Measurements from ENCODE around the gene CABLES2. TPM values are rescaled to one million over a fixed set of nuclear protein-coding genes. Genes with fewer than 3 reads are reported as not detected.

Gene CABLES2
- total and polyA plus RNA-seq, 10 of the 15 experiments (the other 5 are each of a cell fraction or from before 2014, with no cell fraction given), result 2.2 to 14.9 (median 5.3) TPM

GRCh38 chr20:62359491-62360121 is 47.5 kb downstream of the CABLES2 start:
- SMC1A ChIA-PET (ENCODE audit: uncharacterized antibody, unreplicated experiment), result no interaction called here
- POLR2A ChIA-PET, result no interaction called here
- in situ Hi-C loops (cut with MboI), result no loop called here
- Histone ChIP-seq H3K9ac (ENCODE audit: control insufficient read depth, insufficient read depth, low read length) (no peak overlapping the region), H3K4me1 (ENCODE audit: control insufficient read depth, insufficient read depth, low read length) (no peaks in the 10 kb centered on the region), H3K9me3 (replicated peaks; ENCODE audit: control insufficient read depth, insufficient read depth, low read length) (no peaks in the 10 kb centered on the region), H3K4me3 (no peak overlapping the region), H4K20me1 (ENCODE audit: control insufficient read depth, insufficient read depth) (no peaks in the 10 kb centered on the region), H3K27ac (ENCODE audit: control insufficient read depth, insufficient read depth) (no peak overlapping the region), H3K79me2 (ENCODE audit: control insufficient read depth, insufficient read depth, low read length) (no peaks in the 10 kb centered on the region), H3K4me2 (ENCODE audit: control insufficient read depth, insufficient read depth) (no peak overlapping the region), H3K36me3 (ENCODE audit: control insufficient read depth in 2 of 2, insufficient read depth in 2 of 2, low read length in 1 of 2) (no peaks in the 10 kb centered on the region), H2AFZ (ENCODE audit: control insufficient read depth, low read depth, low read length) (no peak overlapping the region), H3K27me3 (replicated peaks in 1 of 2; ENCODE audit: control insufficient read depth in 2 of 2, insufficient read depth in 2 of 2, low read length in 1 of 2) (no peaks in the 10 kb centered on the region)
- BruUV-seq (replicated peaks), result no TSS peak
- intact Hi-C loops (cut with micrococcal nuclease; ENCODE audit: unreplicated experiment), result no loop called here
- WGBS (ENCODE audit: insufficient coverage, insufficient replicate concordance, low lambda C conversion rate, missing lambda C conversion rate), result 71% methylated on average over 18 of the region's 25 CpGs
- FAIRE-seq (no peak), ATAC-seq (no peak), DNase-seq (ENCODE audit: low read depth, low spot score) (no peak)
- CTCF ChIA-PET, result no interaction called here
- RAD21 ChIA-PET (ENCODE audit: unreplicated experiment), result no interaction called here
- TF ChIP-seq TCF7 (IDR thresholded peaks at IDR 0.05; ENCODE audit: borderline replicate concordance) (no peak), IKZF1 (conservative IDR thresholded peaks at IDR 0.05) (no peak), CUX1 (IDR thresholded peaks at IDR 0.05; ENCODE audit: insufficient replicate concordance, low read depth, low read length) (no peak), EED (IDR thresholded peaks at IDR 0.05; ENCODE audit: low read depth) (no peak), ZSCAN29 (IDR thresholded peaks at IDR 0.05) (no peak), RAD51 (IDR thresholded peaks at IDR 0.05) (no peak), SMC3 (IDR thresholded peaks at IDR 0.05; ENCODE audit: borderline replicate concordance, low read length) (no peak), ZBTB4 (CRISPR knock-in tag; IDR thresholded peaks at IDR 0.05) (no peak), ZBTB11 (CRISPR knock-in tag; IDR thresholded peaks at IDR 0.05) (no peak), NR2C2 (IDR thresholded peaks at IDR 0.05; ENCODE audit: borderline replicate concordance, control insufficient read depth, insufficient read length, low read depth) (no peak)
- TF ChIP-seq, protein P1, sequence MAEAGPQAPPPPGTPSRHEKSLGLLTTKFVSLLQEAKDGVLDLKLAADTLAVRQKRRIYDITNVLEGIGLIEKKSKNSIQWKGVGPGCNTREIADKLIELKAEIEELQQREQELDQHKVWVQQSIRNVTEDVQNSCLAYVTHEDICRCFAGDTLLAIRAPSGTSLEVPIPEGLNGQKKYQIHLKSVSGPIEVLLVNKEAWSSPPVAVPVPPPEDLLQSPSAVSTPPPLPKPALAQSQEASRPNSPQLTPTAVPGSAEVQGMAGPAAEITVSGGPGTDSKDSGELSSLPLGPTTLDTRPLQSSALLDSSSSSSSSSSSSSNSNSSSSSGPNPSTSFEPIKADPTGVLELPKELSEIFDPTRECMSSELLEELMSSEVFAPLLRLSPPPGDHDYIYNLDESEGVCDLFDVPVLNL (IDR thresholded peaks at IDR 0.05; ENCODE audit: low read depth, low read length), result no peak
